PC-9 (cell line): ENCODE measurements around the gene GSTA3. TPM values are rescaled to one million over a fixed set of nuclear protein-coding genes. Genes with fewer than 3 reads are reported as not detected.

ENCODE experiments used
- Bru-seq: library from RNA; stranded (reverse); fragments of 400-500 nt; gene quantifications from one replicate; lab custom pipeline; 2021; lab: Mats Ljungman, UMichigan
- BruChase-seq, 2 experiments: library from RNA; stranded (reverse); fragments of 400-500 nt; gene quantifications; one replicate each; lab custom pipeline; 2021; lab: Mats Ljungman, UMichigan
- BruUV-seq: library from RNA; stranded (reverse); fragments of 400-500 nt; replicated peaks from 2 replicates; lab custom pipeline; 2021; lab: Mats Ljungman, UMichigan
- CTCF ChIA-PET: fragments of 300-600 bp; sonication (Branson Sonifier 250); formaldehyde crosslinking; loops from one replicate; lab custom pipeline; 2022; ENCODE audit warnings: antibody characterized with exemption; lab: Charles Lee
- POLR2A ChIA-PET: fragments of 300-600 bp; sonication (Branson Sonifier 250); formaldehyde crosslinking; loops from one replicate; lab custom pipeline; 2022; ENCODE audit warnings: antibody characterized with exemption; ENCODE audit not compliant: unreplicated experiment; lab: Charles Lee
- DNase-seq, 2 experiments: peaks; one replicate each; pipeline versions ENCODE4 v3.0.0 to v3.0.0-alpha.2; 2015 to 2022; ENCODE audit warnings: mixed read lengths in 1 of 2
- H2AFZ ChIP-seq: fragments of 200-600 bp; sonication (generic); 2 replicates; pipeline ENCODE4 v1.8.1; 2017; ENCODE audit warnings: antibody characterized with exemption
- H3F3A ChIP-seq: fragments of 200-600 bp; sonication (generic); 2 replicates; pipeline ENCODE4 v1.8.1; 2017; ENCODE audit warnings: antibody characterized with exemption, mild to moderate bottlenecking, low read depth; ENCODE audit not compliant: insufficient read depth
- H3K27ac ChIP-seq: fragments of 200-600 bp; sonication (generic); 2 replicates; pipeline ENCODE4 v1.6.1; 2016; ENCODE audit warnings: mixed run types
- H3K27me3 ChIP-seq: fragments of 200-600 bp; sonication (generic); 2 replicates; pipeline ENCODE4 v1.6.1; 2016; ENCODE audit warnings: low read depth, mixed run types; ENCODE audit not compliant: insufficient read depth
- H3K36me3 ChIP-seq: fragments of 200-600 bp; sonication (generic); 2 replicates; pipeline ENCODE4 v1.6.1; 2016; ENCODE audit warnings: low read depth, mixed run types
- H3K4me1 ChIP-seq: fragments of 200-600 bp; sonication (generic); replicated peaks from 2 replicates; pipeline ENCODE4 v1.6.1; 2016; ENCODE audit warnings: mixed run types; ENCODE audit not compliant: insufficient read depth
- H3K4me2 ChIP-seq: fragments of 200-600 bp; sonication (generic); 2 replicates; pipeline ENCODE4 v1.6.1; 2017; ENCODE audit warnings: mixed run types
- H3K4me3 ChIP-seq: fragments of 200-600 bp; sonication (generic); 2 replicates; pipeline ENCODE4 v1.6.1; 2016; ENCODE audit warnings: mixed run types
- H3K79me2 ChIP-seq: fragments of 200-600 bp; sonication (generic); 2 replicates; pipeline ENCODE4 v1.6.1; 2017; ENCODE audit warnings: low read depth, mixed run types
- H3K9me2 ChIP-seq: fragments of 200-600 bp; sonication (generic); 2 replicates; pipeline ENCODE4 v1.8.1; 2017; ENCODE audit warnings: mild to moderate bottlenecking; ENCODE audit not compliant: insufficient read depth
- H3K9me3 ChIP-seq: fragments of 200-600 bp; sonication (generic); 2 replicates; pipeline ENCODE4 v1.8.1; 2016; ENCODE audit warnings: low read depth; ENCODE audit not compliant: insufficient read depth
- H4K20me1 ChIP-seq: fragments of 200-600 bp; sonication (generic); 2 replicates; pipeline ENCODE4 v1.8.1; 2017; ENCODE audit not compliant: insufficient read depth
- EZH2 ChIP-seq: fragments of 200-600 bp; sonication (generic); IDR thresholded peaks from 2 replicates; pipeline ENCODE4 v1.8.0; 2017; ENCODE audit warnings: antibody characterized with exemption, low read depth
- intact Hi-C: fragments of 100-400 bp; cut with micrococcal nuclease; formaldehyde crosslinking; loops from one replicate; pipeline ENCODE4 v1.10.0; 2022; ENCODE audit not compliant: unreplicated experiment
- long read RNA-seq: library from polyadenylated mRNA; stranded (forward); transcript quantifications from one replicate; pipeline ENCODE4 v2.0.0, GENCODE V29; 2022
- total RNA-seq: library from RNA; stranded (reverse); gene quantifications from 2 replicates; pipeline ENCODE4 v1.2.3, GENCODE V29; 2021
- TF ChIP-seq, protein P1 (sequence below): fragments of 200-600 bp; sonication (generic); conservative IDR thresholded peaks from 2 replicates; pipeline ENCODE4 v1.6.1; 2017; ENCODE audit warnings: mixed run types, antibody characterized with exemption, mild to moderate bottlenecking, moderate library complexity

The GSTA3 gene
- total RNA-seq (not detected in 2 replicates), Bru-seq, nascent RNA (not detected), BruChase-seq, experiment 1, labeled RNA remaining after a 2-hour chase (not detected), BruChase-seq, experiment 2, labeled RNA remaining after a 6-hour chase (not detected)
- long read RNA-seq: 0 reads

GRCh38 chr6:52909531-52909930 is at the start of gene GSTA3:
GSTA3 (minus strand) TSS chr6:52909698; CDS start chr6:52905834, 3,864 bp downstream.
- TF ChIP-seq, protein P1, sequence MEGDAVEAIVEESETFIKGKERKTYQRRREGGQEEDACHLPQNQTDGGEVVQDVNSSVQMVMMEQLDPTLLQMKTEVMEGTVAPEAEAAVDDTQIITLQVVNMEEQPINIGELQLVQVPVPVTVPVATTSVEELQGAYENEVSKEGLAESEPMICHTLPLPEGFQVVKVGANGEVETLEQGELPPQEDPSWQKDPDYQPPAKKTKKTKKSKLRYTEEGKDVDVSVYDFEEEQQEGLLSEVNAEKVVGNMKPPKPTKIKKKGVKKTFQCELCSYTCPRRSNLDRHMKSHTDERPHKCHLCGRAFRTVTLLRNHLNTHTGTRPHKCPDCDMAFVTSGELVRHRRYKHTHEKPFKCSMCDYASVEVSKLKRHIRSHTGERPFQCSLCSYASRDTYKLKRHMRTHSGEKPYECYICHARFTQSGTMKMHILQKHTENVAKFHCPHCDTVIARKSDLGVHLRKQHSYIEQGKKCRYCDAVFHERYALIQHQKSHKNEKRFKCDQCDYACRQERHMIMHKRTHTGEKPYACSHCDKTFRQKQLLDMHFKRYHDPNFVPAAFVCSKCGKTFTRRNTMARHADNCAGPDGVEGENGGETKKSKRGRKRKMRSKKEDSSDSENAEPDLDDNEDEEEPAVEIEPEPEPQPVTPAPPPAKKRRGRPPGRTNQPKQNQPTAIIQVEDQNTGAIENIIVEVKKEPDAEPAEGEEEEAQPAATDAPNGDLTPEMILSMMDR: no peak
- TF ChIP-seq EZH2: no peak
- CTCF ChIA-PET: no interaction called here

GRCh38 chr6:52958546-52959255 is 49.2 kb upstream of the GSTA3 start:
- Histone ChIP-seq H3K4me1 (no peaks in the 10 kb centered on the region), H3K79me2 (no peaks in the 10 kb centered on the region), H3K4me3 (no peak overlapping the region), H3K9me3 (no peaks in the 10 kb centered on the region), H3K27me3 (no peaks in the 10 kb centered on the region), H3K9me2 (no peaks in the 10 kb centered on the region), H3F3A (no peaks in the 10 kb centered on the region), H3K27ac (no peak overlapping the region), H3K4me2 (no peak overlapping the region), H2AFZ (no peak overlapping the region), H4K20me1 (no peaks in the 10 kb centered on the region), H3K36me3 (no peaks in the 10 kb centered on the region)
- no peak for TF ChIP-seq EZH2
- TF ChIP-seq, protein P1: no peak
- intact Hi-C loops: no loop called here
- DNase-seq: no peak
- ChIA-PET CTCF (no interaction called here), POLR2A (no interaction called here)
- BruUV-seq: no TSS peak

More at GRCh38 chr6:52909531-52909930, at the start of gene GSTA3:
- Histone ChIP-seq H3K27ac (no peak within 1 kb of the TSS), H3K9me3 (no peaks in the 10 kb centered on the region), H3K9me2 (no peaks in the 10 kb centered on the region), H3K79me2 (no peaks in the 10 kb centered on the region), H3K4me1 (0 out of 2 replicates have a peak, but pooled peaks cover 2% of the 10 kb centered on the region), H3F3A (no peaks in the 10 kb centered on the region), H3K27me3 (no peaks in the 10 kb centered on the region), H3K4me2 (no peak within 1 kb of the TSS), H4K20me1 (no peaks in the 10 kb centered on the region), H2AFZ (no peak within 1 kb of the TSS), H3K36me3 (no peaks in the 10 kb centered on the region), H3K4me3 (no peak within 1 kb of the TSS)
- no TSS peak for BruUV-seq
- DNase-seq: no peak
- intact Hi-C loops: loop anchor here (5.0 kb wide), 1 partner anchor 83 kb away; no protein-coding TSS in a partner anchor
- POLR2A ChIA-PET: no interaction called here

GRCh38 chr6:52955871-52956270 is 46.4 kb upstream of the GSTA3 start:
- no peak for TF ChIP-seq EZH2
- TF ChIP-seq, protein P1: no peak
- Histone ChIP-seq H3K36me3 (no peaks in the 10 kb centered on the region), H3K27me3 (no peaks in the 10 kb centered on the region), H3K4me2 (no peak overlapping the region), H2AFZ (no peak overlapping the region), H3K4me1 (no peaks in the 10 kb centered on the region), H3F3A (no peaks in the 10 kb centered on the region), H3K9me2 (no peaks in the 10 kb centered on the region), H4K20me1 (no peaks in the 10 kb centered on the region), H3K9me3 (no peaks in the 10 kb centered on the region), H3K27ac (no peak overlapping the region), H3K79me2 (no peaks in the 10 kb centered on the region), H3K4me3 (no peak overlapping the region)
- BruUV-seq: no TSS peak
- DNase-seq: no peak
- ChIA-PET CTCF (no interaction called here), POLR2A (no interaction called here)
- intact Hi-C loops: no loop called here
